Stimulated activated effector memory CD8-positive, alpha-beta T cell treated with anti-CD3 and anti-CD28 coated beads, Interleukin-12 subunit alpha, Interleukin-12 subunit beta, amount 100 ng/mL, for 72 hours (primary cell): ENCODE data around the gene SUGCT.
"Not testable (repeated sequence)": the region's sequence is repeated elsewhere in the genome, so short reads cannot be mapped to it uniquely, and the experiment has no call there.

Source experiments
- ATAC-seq: fragments of 150-1000 bp; cut with Tn5 transposase; 2 replicates; pipeline ENCODE4 v1.10.0; 2021
- DNase-seq, 2 donors: peaks; one replicate each; pipeline ENCODE4 v3.0.0; 2021 to 2022; ENCODE audit warnings: low spot score in 2 of 2
- H3K27ac Mint-ChIP-seq: one replicate; pipeline ENCODE4 v1.8.0; 2022; ENCODE audit warnings: mild to moderate bottlenecking, mixed read lengths
- H3K36me3 Mint-ChIP-seq: one replicate; pipeline ENCODE4 v1.8.0; 2022; ENCODE audit warnings: mild to moderate bottlenecking, mixed read lengths
- H3K4me1 Mint-ChIP-seq: one replicate; pipeline ENCODE4 v1.8.0; 2022; ENCODE audit warnings: mixed read lengths
- H3K4me3 Mint-ChIP-seq: one replicate; pipeline ENCODE4 v1.8.0; 2022; ENCODE audit warnings: mild to moderate bottlenecking, mixed read lengths
- H3K9me3 Mint-ChIP-seq: one replicate; pipeline ENCODE4 v1.8.0; 2022; ENCODE audit warnings: mixed read lengths

The SUGCT gene

DNA sequence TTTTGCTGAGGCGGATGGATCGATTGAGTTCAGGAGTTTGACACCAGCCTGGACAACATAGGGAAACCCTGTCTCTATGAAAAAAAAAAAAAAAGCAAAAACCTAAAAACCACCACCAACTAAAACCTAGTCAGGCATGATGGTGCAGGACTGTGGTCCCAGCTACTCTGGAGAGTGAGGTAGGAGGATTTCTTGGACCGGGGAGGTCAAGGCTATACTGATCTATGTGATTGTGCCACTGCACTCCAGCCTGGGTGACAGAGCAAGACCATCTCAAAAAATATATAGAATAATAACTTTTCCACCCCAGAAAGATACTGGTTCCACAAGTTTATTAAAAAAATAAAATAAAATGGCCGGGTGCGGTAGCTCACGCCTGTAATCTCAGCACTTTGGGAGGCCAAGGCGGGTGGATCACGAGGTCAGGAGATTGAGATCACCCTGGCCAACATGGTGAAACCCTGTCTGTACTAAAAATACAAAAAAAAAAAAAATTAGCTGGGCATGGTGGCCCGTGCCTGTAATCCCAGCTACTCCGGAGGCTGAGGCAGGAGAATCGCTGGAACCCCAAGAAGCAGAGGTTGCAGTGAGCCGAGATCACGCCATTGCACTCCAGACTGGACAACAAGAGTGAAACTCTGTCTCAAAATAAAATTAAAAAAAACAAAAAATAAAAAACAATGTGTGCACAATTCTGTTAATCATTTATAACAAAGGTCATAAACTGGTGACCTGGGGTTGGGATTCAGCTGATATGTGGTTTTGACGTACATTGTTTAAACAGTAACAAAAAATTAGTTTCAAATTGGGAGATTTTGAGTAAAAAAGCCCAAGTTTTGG, 12.5 kb upstream of the SUGCT start:
- not testable (repeated sequence) for H3K9me3 Mint-ChIP-seq, H3K4me3 Mint-ChIP-seq, H3K36me3 Mint-ChIP-seq, H3K27ac Mint-ChIP-seq, DNase-seq, ATAC-seq, H3K4me1 Mint-ChIP-seq

DNA sequence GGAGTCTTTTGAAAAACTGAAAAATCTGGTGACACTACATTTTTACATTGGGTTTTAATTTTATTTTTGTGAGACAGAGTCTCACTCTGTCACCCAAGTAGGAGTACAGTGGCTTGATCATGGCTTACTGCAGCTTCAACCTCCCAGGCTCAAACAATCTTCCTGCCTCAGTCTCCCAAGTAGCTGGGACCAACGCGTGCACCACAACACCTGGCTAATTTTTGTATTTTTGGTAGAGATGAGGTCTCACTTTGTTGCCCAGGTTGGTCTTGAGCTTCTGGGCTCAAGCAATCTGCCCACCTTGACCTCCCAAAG, 11.9 kb upstream of the SUGCT start:
- ATAC-seq (no peak), DNase-seq (no peak)
- no peak overlapping the region for H3K27ac Mint-ChIP-seq
- H3K9me3 Mint-ChIP-seq: no peaks in the 10 kb centered on the region
- no peaks in the 10 kb centered on the region for H3K4me1 Mint-ChIP-seq
- H3K4me3 Mint-ChIP-seq: no peak overlapping the region
- no peaks in the 10 kb centered on the region for H3K36me3 Mint-ChIP-seq

DNA sequence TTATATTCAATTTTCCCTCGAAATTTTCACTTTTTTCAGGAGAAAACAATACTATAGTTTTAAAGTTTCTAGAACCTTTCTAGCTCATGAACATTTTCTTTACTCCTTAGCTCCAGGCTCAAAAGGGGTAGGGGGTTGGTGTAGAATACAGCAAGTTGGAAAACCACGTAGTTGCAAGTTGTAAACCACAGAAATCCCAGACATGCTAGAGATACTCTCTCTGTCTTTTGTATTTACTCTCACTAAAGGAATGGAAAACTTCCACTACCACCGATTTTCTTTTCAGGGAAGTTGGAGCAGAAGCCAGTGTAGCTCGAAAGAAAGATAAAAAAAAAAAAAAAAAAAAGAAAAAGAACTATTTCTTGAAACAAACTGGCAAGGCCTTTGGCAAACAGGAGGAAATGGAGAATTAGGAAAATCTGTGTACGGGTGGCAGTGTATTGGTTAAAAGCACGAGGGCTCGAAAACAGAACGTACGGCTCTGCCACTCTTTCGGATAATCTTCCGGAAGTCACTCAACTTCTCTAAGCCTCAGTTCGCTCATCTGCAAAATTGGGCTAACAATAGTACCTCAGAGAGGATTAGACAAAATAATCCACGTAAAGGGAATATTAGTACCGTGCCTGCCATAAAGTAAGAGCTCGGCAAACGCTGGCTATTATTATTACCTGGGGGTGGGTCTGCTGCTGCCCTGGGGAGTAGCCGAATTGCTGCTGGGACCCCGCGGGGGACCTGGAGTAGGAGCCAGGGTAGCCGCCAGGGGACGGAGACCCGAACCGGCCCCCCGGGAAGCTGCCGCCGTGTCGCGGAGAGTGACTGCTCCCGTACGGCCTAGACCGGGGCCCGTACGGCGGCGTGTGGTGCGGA, 1.0 kb upstream of the SUGCT start:
- DNase-seq (no peak), ATAC-seq (peak; percentile 76)
- Mint-ChIP-seq H3K4me3 (peak overlapping the region; percentile 80), H3K4me1 (peaks cover 20% of the 10 kb centered on the region), H3K9me3 (no peaks in the 10 kb centered on the region), H3K36me3 (peaks cover 19% of the 10 kb centered on the region), H3K27ac (peak overlapping the region; percentile 93)

DNA sequence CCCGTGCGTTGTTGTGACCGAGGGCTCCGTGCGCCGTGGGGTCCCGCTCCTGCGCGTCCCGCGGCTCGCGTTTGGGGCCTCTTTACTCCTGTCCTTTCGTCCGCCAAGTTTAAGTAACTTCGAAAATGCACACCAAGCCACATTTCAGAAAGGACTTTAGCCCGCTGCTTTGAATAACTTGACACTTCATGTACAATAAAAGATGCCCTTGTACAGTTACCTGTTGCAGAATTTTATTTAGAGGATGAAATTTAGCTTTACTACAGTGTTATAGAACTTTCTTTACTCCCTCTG, 459 bp downstream of the SUGCT start:
- no peak for DNase-seq
- H3K4me1 Mint-ChIP-seq: peaks cover 15% of the 10 kb centered on the region
- H3K27ac Mint-ChIP-seq: peak overlapping the region; percentile 78
- H3K9me3 Mint-ChIP-seq: no peaks in the 10 kb centered on the region
- peak overlapping the region; percentile 80 for H3K4me3 Mint-ChIP-seq
- ATAC-seq: no peak
- peaks cover 15% of the 10 kb centered on the region for H3K36me3 Mint-ChIP-seq

DNA sequence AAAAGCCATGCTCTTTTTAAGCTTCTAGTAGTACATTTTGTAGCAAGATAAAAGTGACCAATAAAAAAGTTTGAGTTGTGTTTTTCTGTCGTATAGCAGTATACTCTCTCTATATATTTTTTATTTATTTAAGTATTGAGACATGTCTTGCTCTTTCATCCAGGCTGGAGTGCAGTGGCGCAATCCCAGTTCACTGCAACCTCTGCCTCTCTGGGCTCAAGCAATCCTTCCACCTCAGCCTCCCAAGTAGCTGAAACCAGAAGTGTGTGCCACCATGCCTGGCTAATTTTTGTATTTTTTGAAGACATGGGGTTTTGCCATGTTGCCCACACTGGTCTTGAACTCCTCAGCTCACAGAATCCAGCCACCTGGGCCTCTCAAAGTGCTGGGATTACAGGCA, 2.8 kb downstream of the SUGCT start:
- H3K36me3 Mint-ChIP-seq: peaks cover 10% of the 10 kb centered on the region
- H3K9me3 Mint-ChIP-seq: no peaks in the 10 kb centered on the region
- DNase-seq: no peak
- H3K4me1 Mint-ChIP-seq: peaks cover 6% of the 10 kb centered on the region
- H3K27ac Mint-ChIP-seq: no peak overlapping the region
- no peak overlapping the region for H3K4me3 Mint-ChIP-seq
- ATAC-seq: no peak

DNA sequence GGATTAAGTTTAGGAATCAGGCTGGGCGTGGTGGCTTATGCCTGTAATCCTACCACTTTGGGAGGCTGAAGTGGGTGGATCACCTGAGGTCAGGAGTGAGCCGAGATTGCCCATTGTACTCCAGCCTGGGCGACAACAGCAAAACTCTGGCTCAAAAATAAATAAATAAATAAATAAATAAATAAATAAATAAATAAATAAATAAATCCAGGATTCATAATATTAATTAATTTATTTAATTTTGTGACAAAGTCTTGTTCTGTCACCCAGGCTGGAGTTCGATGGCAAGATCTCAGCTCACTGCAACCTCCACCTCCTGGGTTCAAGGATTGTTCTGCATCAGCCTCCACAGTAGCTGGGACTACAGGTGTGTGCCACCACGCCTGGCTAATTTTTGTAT, 4.2 kb downstream of the SUGCT start:
- Mint-ChIP-seq H3K36me3 (peaks cover 10% of the 10 kb centered on the region), H3K9me3 (no peaks in the 10 kb centered on the region), H3K27ac (no peak overlapping the region), H3K4me1 (no peaks in the 10 kb centered on the region), H3K4me3 (no peak overlapping the region)
- DNase-seq (no peak), ATAC-seq (no peak)

DNA sequence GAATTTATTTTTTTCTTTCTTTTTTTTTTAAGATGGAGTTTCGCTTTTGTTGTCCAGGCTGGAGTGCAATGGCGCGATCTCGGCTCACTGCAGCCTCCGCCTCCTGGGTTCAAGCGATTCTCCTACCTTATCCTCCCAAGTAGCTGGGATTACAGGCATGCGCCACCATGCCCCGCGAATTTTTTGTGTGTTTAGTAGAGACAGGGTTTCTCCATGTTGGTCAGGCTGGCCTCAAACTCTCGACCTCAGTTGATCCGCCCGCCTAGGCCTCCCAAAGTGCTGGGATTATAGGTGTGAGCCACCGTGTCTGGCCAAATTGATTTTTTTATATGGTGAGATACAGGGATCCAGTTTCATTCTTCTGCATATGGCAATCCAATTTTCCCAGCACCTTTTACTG, 5.1 kb downstream of the SUGCT start:
- not testable (repeated sequence) for ATAC-seq, DNase-seq

DNA sequence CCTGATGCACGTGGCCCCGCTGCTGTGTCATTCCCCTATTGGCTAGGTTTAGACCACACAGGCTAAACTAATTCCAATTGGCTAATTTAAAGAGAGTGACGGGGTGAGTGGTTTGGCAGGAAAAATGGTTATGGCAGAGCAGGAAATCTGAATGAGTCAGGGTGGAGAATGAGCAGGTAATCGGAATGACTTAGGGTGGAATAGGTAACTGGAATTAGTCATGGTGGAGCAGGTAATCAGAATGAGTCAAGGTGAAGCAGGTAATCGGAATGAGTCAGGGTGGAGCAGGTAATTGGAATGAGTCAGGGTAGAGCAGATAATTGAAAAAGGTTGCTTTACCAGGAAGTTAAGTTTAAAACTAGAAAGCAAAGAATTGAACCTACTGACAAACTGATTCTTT, 7.1 kb downstream of the SUGCT start:
- DNase-seq, H3K27ac Mint-ChIP-seq, H3K36me3 Mint-ChIP-seq, H3K9me3 Mint-ChIP-seq, ATAC-seq, H3K4me1 Mint-ChIP-seq, H3K4me3 Mint-ChIP-seq: not testable (repeated sequence)

More for the DNA sequence above, 5.1 kb downstream of the SUGCT start:
- H3K4me3 Mint-ChIP-seq, H3K27ac Mint-ChIP-seq, H3K4me1 Mint-ChIP-seq, H3K9me3 Mint-ChIP-seq, H3K36me3 Mint-ChIP-seq: not testable (repeated sequence)

DNA sequence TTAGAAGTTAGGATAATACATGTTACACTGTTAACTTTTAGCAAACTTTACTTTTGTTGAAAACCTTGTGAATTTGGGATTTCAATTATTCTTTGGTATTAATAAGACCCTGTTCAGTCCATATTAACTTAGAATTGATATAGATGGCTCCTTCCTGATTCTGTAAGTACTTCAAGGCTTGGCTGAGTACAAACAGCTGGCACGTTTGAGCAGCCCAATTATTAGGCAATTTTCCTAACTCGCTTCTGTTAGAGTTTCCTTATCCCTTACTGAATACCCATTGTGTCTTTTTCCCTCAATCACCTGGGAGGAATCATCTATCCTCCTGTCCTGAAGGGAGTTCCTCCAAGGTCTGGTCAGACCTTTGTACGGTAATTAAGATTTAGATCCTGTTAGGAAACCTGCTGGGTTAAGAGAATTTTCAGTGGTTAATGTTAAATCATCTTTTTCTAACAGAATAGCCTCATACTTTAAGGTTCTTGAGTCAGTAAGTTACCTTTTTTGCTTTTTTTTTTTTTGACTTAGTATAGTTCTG, 10.9 kb downstream of the SUGCT start:
- H3K27ac Mint-ChIP-seq, H3K4me1 Mint-ChIP-seq, DNase-seq, H3K36me3 Mint-ChIP-seq, ATAC-seq, H3K4me3 Mint-ChIP-seq, H3K9me3 Mint-ChIP-seq: not testable (repeated sequence)

DNA sequence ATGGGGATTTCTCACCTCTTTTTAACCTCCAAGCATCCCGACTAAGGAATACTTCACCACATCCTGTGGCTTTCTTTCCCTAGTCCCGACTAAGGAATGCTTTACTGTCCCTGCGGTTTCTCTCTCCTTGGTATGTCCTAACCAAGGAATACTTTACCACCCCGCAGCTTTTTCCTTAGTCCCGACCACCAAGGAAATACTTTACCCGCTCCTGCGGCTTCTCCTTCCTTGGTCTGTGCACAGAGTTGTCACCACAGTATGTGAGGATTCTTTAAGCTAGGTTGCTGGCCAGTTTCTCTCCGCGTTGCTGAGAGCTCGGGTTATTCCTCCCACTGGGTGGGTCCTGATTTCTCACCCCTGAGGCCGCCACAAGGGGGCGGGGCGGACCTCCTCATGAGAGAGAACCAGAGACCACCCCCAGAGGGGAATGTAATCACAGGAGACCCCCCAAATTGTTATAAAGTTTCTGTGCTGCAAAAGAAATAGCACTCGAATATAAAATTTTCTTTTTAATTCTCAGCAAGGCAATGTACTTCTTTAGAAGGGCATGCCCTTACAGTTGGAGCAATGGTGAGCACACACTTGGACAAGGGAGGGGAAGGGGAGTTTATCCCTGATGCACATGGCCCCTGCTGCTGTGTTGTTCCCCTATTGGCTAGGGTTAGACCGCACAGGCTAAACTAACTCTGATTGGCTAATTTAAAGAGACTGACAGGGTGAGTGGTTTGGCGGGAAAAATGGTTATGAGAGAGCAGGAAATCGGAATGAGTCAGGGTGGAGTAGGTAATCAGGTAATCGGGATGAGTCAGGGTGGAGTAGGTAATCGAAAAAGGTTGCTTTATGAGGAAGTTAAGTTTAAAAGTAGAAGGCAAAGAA, 12.8 kb downstream of the SUGCT start:
- no peaks in the 10 kb centered on the region for H3K9me3 Mint-ChIP-seq
- ATAC-seq (no peak), DNase-seq (no peak)
- no peak overlapping the region for H3K4me3 Mint-ChIP-seq
- H3K27ac Mint-ChIP-seq: no peak overlapping the region
- no peaks in the 10 kb centered on the region for H3K36me3 Mint-ChIP-seq
- no peaks in the 10 kb centered on the region for H3K4me1 Mint-ChIP-seq

DNA sequence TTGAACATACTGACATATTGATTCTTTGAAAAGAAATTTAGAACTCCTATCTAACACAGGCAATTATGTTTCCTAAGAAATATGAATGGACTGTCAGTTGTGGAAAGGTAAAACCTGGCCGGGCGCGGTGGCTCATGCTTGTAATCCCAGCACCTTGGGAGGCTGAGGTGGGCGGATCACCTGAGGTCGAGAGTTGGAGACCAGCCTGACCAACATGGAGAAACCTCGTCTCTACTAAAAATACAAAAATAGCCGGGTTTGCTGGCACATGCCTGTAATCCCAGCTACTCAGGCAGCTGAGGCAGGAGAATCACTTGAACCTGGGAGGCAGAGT, 13.4 kb downstream of the SUGCT start:
- not testable (repeated sequence) for H3K36me3 Mint-ChIP-seq, H3K9me3 Mint-ChIP-seq, H3K4me3 Mint-ChIP-seq, DNase-seq, H3K4me1 Mint-ChIP-seq, ATAC-seq, H3K27ac Mint-ChIP-seq

DNA sequence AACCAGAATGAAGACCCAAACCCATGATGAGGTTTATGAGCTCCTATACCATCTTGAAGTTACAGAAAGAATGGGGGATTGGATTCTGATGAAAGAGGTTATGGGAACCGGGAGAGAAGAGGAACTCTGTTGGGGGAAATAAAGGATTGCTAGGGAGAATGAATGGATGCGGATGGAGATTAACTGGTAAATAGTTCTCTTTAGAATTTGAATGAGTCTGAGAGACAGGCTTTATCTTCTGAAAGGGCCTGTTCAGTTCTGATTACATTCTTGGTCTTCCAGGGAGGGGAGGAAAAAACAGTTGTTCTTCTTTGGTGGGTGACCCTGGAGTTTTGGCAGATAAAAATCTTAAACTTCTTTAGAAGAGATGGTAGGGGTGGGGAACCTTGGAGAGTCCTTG, 13.9 kb downstream of the SUGCT start:
- Mint-ChIP-seq H3K27ac (no peak overlapping the region), H3K36me3 (no peaks in the 10 kb centered on the region), H3K9me3 (no peaks in the 10 kb centered on the region), H3K4me1 (no peaks in the 10 kb centered on the region), H3K4me3 (no peak overlapping the region)
- ATAC-seq (no peak), DNase-seq (no peak)

DNA sequence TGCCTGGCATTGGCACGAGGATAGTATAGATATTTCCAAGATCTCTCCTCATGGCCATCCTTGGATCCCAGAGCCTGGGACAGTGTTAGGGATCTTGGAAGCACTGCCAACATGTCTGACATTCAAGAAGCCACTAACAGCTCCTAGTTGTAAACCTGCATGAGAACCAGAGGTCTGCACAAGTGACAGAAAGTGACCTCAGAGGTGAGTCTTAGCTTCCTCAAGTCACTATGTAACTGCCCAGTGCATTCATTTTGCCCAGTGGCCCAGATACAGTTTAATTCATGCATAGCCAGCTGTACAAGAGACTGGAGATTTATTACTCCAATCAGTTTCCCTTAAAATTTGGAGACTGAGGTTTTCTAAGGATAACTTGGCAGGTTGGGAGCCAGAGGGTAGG, 16.7 kb downstream of the SUGCT start:
- DNase-seq: no peak
- ATAC-seq: no peak
- no peaks in the 10 kb centered on the region for H3K36me3 Mint-ChIP-seq
- H3K27ac Mint-ChIP-seq: no peak overlapping the region
- H3K9me3 Mint-ChIP-seq: no peaks in the 10 kb centered on the region
- no peaks in the 10 kb centered on the region for H3K4me1 Mint-ChIP-seq
- no peak overlapping the region for H3K4me3 Mint-ChIP-seq

DNA sequence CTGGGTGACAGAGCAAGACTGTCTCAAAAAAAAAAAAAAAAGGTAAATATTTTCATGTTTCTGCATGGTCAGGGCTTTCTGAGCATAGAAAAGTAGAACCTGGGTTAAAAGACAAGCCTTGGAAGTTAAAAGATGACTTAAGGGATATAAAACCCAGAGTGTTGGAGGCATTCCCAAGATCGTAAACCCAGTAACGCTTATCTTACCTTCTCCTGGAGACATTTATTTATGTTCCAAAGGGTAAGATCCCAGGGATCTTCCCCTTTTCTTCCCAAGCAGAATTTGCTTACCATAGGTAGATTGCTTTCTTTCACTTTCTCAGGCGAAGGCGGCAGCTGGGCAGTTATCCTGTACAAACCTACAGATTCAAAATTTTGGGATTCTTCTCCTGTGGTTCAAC, 22.2 kb downstream of the SUGCT start:
- Mint-ChIP-seq H3K4me3 (no peak overlapping the region), H3K27ac (no peak overlapping the region), H3K4me1 (no peaks in the 10 kb centered on the region), H3K36me3 (no peaks in the 10 kb centered on the region), H3K9me3 (no peaks in the 10 kb centered on the region)
- ATAC-seq (no peak), DNase-seq (no peak)

DNA sequence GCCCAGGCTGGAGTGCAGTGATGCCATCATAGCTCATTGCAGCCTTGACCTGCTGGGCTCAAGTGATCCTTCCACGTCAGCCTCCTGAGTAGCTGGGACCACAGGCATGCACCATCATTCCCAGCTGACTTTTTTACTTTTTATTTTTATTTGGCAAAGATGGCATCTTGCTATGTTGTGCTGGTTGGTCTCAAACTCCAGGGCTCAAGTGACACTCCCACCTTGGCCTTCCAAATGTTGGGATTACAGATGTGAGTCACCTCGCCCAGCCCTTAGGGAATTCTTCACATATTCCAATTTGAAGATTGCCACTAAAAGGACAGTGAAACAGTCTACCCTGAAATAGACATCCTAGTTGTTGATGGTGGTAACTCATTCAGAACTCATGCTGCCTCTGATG, 27.7 kb downstream of the SUGCT start:
- no peak for DNase-seq
- no peak for ATAC-seq
- no peaks in the 10 kb centered on the region for H3K36me3 Mint-ChIP-seq
- no peaks in the 10 kb centered on the region for H3K9me3 Mint-ChIP-seq
- H3K4me1 Mint-ChIP-seq: no peaks in the 10 kb centered on the region
- no peak overlapping the region for H3K4me3 Mint-ChIP-seq
- H3K27ac Mint-ChIP-seq: no peak overlapping the region
